GM19452 (cell line): ENCODE results near the gene KIF6.

Experiments used
- ATAC-seq: cut with Tn5 transposase; IDR thresholded peaks from one replicate; pipeline ENCODE4 v1.9.1; 2021; ENCODE audit not compliant: unreplicated experiment

Gene KIF6

DNA sequence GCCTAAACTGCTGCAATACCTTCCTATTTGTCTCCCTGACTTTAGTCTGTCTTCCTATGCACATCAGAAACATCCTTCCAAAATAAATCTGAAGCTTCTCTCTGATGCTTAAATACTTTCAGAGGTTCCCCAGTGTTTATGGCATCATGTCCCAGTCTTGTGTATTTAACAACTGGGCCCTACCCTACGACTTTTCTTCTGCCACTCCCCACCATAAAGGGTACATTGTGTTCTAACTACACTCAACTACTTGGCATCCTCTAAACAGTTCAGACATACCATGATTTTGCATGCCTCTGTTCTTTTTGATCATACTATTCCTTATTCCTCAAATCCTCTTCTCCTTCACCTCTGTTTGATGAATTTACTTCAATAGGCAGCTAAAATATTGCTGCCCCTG is 259.7 kb downstream of the KIF6 start:
- ATAC-seq: no peak

DNA sequence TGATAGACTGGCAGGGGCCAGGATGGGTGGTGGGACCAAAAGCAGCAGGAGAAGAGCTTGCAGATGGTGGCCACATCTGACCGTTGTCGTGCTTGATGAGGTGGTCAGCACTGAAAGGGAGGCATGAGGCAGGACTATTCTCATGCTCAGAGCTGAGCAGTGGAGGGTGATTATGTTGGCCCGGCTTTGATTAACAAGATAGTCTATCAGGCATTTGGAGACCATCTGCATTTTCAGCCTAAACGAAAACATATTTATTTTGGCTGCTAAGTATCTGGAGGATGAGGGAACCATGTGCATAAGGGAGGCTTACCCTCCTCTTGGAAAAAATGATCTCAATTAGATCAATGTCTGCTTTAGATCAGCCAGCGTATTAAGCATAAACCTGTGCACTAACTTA is 261.1 kb downstream of the KIF6 start:
- no peak for ATAC-seq

DNA sequence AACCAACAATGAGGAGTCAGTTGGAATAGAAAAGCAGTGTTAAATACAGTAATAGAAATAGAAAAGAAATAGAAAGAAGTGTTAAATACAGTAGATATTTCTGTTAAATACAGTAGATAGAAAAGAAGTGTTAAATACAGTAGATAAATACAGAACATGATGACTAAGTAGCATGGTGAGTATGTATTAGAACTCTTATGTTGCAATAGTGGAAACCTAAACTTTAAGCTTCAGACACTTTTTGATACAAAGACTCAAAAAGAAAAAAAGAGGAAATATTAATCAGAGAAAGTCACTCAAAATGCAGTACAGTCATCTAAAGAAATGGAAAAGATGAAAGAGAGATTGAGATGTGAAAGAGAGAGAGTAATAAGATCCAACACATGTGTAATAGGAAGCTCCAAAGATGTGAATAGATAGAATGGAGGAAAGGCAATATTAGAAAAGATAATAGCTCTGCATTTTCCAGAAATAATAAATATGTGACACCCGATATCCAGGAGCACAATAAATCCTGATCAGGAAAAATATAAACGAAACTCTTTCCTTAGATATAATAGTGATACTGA is 271.2 kb downstream of the KIF6 start:
- ATAC-seq: no peak

GRCh38 chr6:39453241-39453640 is 272.0 kb downstream of the KIF6 start:
- no peak for ATAC-seq

DNA sequence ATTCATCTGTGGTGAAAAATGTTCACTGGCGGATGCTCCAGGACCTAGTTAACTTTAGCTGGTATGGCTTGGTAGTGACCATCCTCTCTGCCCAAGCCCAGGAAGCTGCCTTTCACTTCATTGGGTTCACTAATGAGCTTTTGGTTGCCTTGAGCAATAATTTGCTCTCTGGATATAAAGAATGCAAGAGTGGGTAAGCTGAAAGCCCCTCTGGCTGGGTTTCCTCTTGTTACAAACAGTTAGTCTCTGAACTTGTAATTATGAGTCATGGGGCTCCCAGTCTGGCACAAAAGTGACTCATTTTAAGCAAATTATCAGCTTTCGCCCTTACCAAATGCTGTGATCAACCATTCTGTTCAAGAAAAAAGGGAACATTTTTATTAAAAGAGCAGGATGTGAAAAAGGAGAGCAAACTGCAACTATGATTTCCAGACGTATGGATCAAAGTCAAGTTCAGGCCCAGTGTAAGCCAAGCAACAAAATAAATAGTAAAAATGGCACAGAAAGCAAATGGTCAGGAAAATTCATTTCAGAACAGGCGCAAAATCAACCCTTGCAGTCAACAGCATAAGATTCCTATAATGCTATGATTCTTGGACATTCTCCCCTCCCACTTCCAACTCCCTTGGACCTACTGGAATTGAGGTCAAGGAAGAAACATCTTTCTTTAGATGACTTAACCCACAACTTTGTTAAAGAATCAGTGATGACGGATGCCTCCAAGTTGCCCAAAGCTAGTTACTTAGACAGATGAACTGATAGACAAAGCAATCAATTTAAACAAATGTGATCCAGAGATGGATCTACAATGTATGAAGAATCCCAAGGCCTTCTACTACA is 272.7 kb downstream of the KIF6 start:
- ATAC-seq: no peak

- ATAC-seq: no peak
These were observed 273.4 kb downstream of the KIF6 start for GRCh38 chr6:39451831-39452230.

DNA sequence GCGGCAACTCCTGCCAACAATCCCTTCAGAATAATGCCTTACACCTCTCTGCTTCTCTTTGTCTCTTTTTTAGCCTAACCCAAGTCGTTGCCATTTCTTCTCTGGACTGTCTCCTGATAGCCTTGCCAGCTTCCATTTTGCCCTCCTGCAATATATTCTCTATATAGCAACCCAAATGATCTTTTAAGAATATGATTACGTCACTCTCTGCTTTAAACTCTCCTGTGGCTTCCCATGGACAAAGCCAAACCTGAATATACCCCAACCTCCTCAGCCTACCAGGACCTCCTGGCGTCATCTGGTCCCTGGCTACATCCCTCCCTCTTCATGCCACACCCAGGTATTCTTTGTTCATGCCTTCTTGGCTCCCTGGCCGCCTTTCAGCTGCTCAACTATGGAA is 276.2 kb downstream of the KIF6 start:
- ATAC-seq: no peak

- no peak for ATAC-seq
These were observed 278.3 kb downstream of the KIF6 start for GRCh38 chr6:39446909-39447308.

DNA sequence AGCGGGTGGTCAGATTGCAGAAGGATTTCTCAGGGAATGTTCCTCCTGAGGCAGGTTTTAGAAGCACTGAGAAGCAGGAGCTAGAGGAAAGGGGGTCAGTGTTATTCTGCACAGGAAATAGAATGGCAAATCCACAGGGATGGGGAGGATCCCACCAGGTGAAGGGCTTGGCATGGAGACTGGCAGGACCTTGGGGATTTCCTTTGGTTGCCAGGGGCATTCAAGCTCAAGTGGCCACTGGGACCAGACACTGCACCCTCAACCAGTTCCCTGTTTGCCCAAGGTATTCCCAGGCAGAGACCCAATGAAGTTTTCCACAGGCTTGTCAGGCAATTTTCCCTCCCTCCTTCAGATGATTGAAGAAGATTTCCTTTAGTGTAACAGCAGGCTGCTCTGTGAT is 279.5 kb downstream of the KIF6 start:
- ATAC-seq: no peak

DNA sequence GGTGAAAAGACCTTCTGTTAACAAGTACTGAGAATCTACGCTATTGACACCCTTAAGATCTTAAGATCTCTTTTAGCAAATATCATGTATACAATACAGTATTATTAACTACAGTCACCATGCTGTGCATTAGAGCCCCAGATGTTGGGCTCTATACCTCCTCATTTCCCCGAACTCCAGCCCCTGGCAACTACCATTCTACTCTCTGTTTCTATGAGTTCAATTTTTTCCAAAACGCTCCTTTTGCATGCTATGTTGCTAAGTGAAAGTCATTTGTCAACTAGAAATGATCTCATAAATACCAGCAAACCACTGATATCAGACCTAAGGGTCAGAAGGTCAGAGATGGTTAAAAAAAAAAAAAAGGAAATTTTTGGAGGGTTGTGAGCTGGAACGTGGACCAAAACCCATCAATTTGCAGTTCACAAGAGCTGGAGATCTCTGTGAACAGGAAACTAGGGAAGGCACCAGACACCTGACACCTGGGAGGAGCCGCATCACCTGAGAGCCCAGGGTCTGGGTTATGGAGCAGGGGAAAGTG is 280.7 kb downstream of the KIF6 start:
- ATAC-seq: no peak

DNA sequence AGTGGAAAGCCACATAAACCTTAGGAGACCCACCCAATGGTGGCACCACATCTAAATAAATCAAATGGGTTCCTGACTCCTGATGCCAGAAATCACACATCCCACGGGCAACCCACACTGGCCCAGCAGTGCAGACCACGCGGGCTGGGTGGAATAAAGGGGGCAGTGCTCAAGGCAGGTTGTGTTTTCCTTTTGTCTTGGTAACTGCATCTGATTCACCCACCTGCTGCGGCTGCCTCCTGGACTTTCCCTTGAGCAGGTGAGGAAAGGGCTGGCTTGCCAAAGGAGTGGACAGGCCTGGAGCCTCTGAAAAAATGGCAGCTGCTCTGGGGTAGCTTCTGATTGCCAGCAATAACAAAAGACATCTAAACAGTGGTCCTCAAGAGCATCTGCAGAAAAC is 283.2 kb downstream of the KIF6 start:
- ATAC-seq: no peak

GRCh38 chr6:39441301-39441700 is 283.9 kb downstream of the KIF6 start:
- no peak for ATAC-seq

GRCh38 chr6:39440039-39440426 is 285.2 kb downstream of the KIF6 start:
- ATAC-seq: no peak

DNA sequence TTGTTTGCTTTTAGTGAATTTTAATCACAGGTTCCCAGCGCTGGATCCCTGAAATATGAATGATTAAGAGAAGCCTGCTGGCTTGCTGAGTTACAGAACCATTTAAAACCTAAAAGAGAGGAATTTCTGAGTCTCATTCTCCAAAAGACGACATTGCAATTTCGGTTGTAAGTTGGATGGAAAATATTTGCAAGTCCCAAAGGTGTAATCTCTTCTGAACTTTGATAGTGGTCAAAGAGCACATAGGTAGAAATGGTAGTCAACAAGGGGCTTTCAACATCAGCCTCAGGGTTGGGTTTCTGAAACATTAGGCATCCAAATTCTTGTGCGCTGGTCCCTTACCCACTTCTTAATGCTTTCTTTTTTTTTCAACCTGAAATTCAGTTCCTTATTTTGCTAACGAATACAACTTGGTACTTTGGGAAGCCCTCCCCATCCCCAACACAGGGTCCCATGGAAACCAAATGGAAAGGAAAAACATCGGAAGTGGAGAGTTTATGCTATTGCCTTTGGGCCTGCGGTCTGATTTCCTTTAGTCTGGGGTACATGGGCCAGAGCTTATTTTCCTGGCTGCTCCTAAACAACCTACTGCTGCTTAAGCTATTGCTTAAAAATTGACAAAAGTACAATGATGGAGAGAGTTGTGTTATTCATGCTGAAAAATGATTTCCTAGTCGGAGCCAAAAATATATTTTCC is 285.7 kb downstream of the KIF6 start:
- ATAC-seq: no peak

DNA sequence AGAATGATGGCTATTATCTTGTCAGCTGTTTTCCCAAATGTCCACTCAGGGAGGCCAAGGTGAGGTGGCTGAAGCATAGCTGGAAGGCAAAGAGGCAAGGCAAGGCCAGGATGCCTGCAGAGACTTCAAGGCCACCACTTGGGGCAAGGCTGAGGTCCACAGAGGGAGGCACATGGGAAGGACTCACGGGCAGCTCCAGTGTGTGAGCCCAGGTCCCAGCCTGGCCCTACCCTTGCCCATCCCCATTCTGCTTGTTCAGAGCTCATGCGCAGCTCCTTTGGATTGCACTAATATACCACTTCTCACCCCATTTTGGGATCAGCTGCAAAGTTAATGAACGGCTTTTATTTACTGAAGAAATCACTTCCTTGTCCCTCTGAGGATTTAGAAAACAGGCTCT is 291.6 kb downstream of the KIF6 start:
- ATAC-seq: no peak

DNA sequence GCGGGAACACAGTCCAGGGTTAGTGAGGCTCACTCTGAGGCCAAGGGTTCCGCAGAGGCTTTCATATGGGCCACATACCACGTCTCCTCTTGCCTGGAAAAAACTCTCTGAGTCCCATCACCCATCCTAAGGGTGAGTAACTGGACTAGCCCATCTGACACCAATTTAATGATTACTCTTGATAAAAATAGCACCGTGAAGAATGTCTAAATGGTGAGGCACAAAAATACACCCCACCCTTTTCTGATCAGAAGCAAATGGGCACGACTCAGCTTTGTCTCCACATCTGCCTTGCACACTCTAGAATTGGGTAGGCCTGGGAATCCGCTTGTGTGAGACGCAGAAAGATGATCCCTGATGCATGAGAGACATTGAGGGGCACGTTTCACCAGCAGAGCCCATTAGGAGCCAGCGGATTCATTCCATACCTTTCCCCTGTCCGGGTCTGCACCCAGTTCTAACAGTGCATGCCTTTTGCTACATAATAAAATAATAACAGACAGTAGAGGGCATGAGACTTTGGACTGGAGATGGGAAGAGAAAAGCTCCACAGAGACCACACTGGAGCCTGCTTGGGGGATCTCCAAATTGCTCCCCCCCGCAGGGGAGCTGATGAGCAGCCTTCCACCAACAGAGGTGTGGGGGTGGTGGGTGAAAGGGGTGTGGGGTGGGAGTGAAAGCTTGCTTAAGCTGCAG is 292.7 kb downstream of the KIF6 start:
- ATAC-seq: no peak

GRCh38 chr6:39430871-39431523 is 294.2 kb downstream of the KIF6 start:
- ATAC-seq: no peak

- no peak for ATAC-seq
These were observed 294.8 kb downstream of the KIF6 start for GRCh38 chr6:39430446-39430845.

- no peak for ATAC-seq
These were observed 296.4 kb downstream of the KIF6 start for GRCh38 chr6:39428816-39429215.

- ATAC-seq: no peak
These were observed 297.1 kb downstream of the KIF6 start for GRCh38 chr6:39428152-39428551.

DNA sequence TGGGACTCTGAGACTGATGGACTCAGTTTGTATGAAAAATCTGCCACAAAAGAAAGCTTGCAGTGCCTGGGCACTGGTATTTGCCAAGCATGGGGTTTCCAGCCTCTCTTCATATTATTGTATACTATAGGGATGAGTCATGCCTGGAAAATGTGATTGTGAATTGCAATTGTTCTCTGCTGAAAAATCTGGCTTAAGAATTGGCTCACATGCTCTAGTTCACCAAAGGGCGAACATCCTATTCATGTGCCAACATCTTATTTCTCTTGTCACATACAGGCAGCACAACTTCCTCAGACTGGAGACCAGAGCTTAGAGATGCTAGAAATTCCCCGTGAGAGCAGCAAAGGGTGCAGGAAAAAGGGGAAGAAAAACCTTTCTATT is 299.1 kb downstream of the KIF6 start:
- no peak for ATAC-seq
